Measurements from ENCODE around the gene TSPAN18.
"Not testable (repeated sequence)": the region's sequence is repeated elsewhere in the genome, so short reads cannot be mapped to it uniquely, and the experiment has no call there.

The TSPAN18 gene

GRCh38 chr11:44854086-44854485, 127.3 kb downstream of the TSPAN18 start:
- no peak for DNase-seq

- DNase-seq = no peak
Measured at GRCh38 chr11:44854741-44855492, 128.2 kb downstream of the TSPAN18 start.

GRCh38 chr11:44855493-44855849, 128.7 kb downstream of the TSPAN18 start:
- DNase-seq = no peak

GRCh38 chr11:44857490-44858090, 130.8 kb downstream of the TSPAN18 start:
- DNase-seq = no peak

- DNase-seq = no peak
Measured at GRCh38 chr11:44858796-44859527, 132.2 kb downstream of the TSPAN18 start.

- DNase-seq = no peak
Measured at GRCh38 chr11:44859528-44859925, 132.8 kb downstream of the TSPAN18 start.

GRCh38 chr11:44860346-44860745, 133.6 kb downstream of the TSPAN18 start:
- peak; percentile 22 for DNase-seq

GRCh38 chr11:44861849-44862557, 135.2 kb downstream of the TSPAN18 start:
- DNase-seq = peak; percentile 81

- no peak for DNase-seq
Measured at GRCh38 chr11:44862558-44863101, 135.9 kb downstream of the TSPAN18 start.

- DNase-seq = no peak
Measured at GRCh38 chr11:44863231-44863630, 136.5 kb downstream of the TSPAN18 start.

- no peak for DNase-seq
Measured at GRCh38 chr11:44865866-44866272, 139.1 kb downstream of the TSPAN18 start.

GRCh38 chr11:44866286-44866685, 139.5 kb downstream of the TSPAN18 start:
- no peak for DNase-seq

- no peak for DNase-seq
Measured at GRCh38 chr11:44868021-44868420, 141.3 kb downstream of the TSPAN18 start.

GRCh38 chr11:44868455-44869421, 142.0 kb downstream of the TSPAN18 start:
- no peak for DNase-seq

- no peak for DNase-seq
Measured at GRCh38 chr11:44870181-44870580, 143.4 kb downstream of the TSPAN18 start.

GRCh38 chr11:44870615-44871176, 143.9 kb downstream of the TSPAN18 start:
- no peak for DNase-seq

GRCh38 chr11:44871682-44872081, 144.9 kb downstream of the TSPAN18 start:
- DNase-seq = not testable (repeated sequence)

- DNase-seq = no peak
Measured at GRCh38 chr11:44872556-44872955, 145.8 kb downstream of the TSPAN18 start.

- no peak for DNase-seq
Measured at GRCh38 chr11:44873537-44873936, 146.8 kb downstream of the TSPAN18 start.

GRCh38 chr11:44874284-44874683, 147.5 kb downstream of the TSPAN18 start:
- no peak for DNase-seq

GRCh38 chr11:44875037-44875436, 148.3 kb downstream of the TSPAN18 start:
- DNase-seq = no peak
